Osteoblast (primary cell): ENCODE data around the gene FYCO1. TPM values are rescaled to one million over a fixed set of nuclear protein-coding genes. Genes with fewer than 3 reads are reported as not detected.

ENCODE experiments used
- DNase-seq: peaks from one replicate; pipeline ENCODE4 v3.0.0; 2011; ENCODE audit warnings: low spot score, mixed read lengths; ENCODE audit not compliant: insufficient read length; ENCODE audit errors: missing footprints
- H2AFZ ChIP-seq: 2 replicates; pipeline ENCODE4 v1.6.0; 2011; ENCODE audit warnings: mild to moderate bottlenecking, low read length
- H3K27ac ChIP-seq: 2 replicates; pipeline ENCODE4 v1.5.1; 2011; ENCODE audit warnings: mild to moderate bottlenecking, low read depth, low read length, moderate library complexity
- H3K27me3 ChIP-seq: 2 replicates; pipeline ENCODE4 v1.6.0; 2012; ENCODE audit warnings: mild to moderate bottlenecking, control low read depth, inconsistent platforms, low read length, moderate library complexity; ENCODE audit not compliant: insufficient read depth
- H3K36me3 ChIP-seq: 2 replicates; pipeline ENCODE4 v1.5.1; 2011; ENCODE audit warnings: mild to moderate bottlenecking, low read length, control low read depth, moderate library complexity; ENCODE audit not compliant: insufficient read depth
- H3K4me1 ChIP-seq: 2 replicates; pipeline ENCODE4 v1.5.1; 2011; ENCODE audit warnings: mild to moderate bottlenecking, low read length, control low read depth, moderate library complexity; ENCODE audit not compliant: insufficient read depth
- H3K4me2 ChIP-seq: 2 replicates; pipeline ENCODE4 v1.6.0; 2011; ENCODE audit warnings: mild to moderate bottlenecking, low read length; ENCODE audit not compliant: insufficient read depth
- H3K4me3 ChIP-seq: fragments of 200-600 bp; sonication (generic); 3 replicates; pipeline ENCODE4 v1.5.1; 2012; ENCODE audit warnings: mild to moderate bottlenecking, low read length, inconsistent platforms; ENCODE audit not compliant: insufficient read depth
- H3K79me2 ChIP-seq: 2 replicates; pipeline ENCODE4 v1.6.0; 2012; ENCODE audit warnings: mild to moderate bottlenecking, low read length, control low read depth, inconsistent platforms; ENCODE audit not compliant: insufficient read depth
- H3K9me3 ChIP-seq: 2 replicates; pipeline ENCODE4 v1.5.1; 2011; ENCODE audit warnings: low read depth, low read length, control low read depth
- H4K20me1 ChIP-seq: 2 replicates; pipeline ENCODE4 v1.6.0; 2012; ENCODE audit warnings: mild to moderate bottlenecking, low read length, control low read depth; ENCODE audit not compliant: insufficient read depth
- total RNA-seq: library from RNA; depleted of rRNA; stranded (reverse); fragments of >200 nt; gene quantifications from 2 replicates; pipeline ENCODE4 v1.2.3, GENCODE V29; 2012
- TF ChIP-seq, protein P1 (sequence below): IDR thresholded peaks from 2 replicates; pipeline ENCODE4 v1.5.1; 2011; ENCODE audit warnings: mild to moderate bottlenecking, low read depth, low read length, moderate library complexity; ENCODE audit errors: extremely low read depth

FYCO1 gene
- total RNA-seq, 1 donor, result 25.0 TPM

DNA sequence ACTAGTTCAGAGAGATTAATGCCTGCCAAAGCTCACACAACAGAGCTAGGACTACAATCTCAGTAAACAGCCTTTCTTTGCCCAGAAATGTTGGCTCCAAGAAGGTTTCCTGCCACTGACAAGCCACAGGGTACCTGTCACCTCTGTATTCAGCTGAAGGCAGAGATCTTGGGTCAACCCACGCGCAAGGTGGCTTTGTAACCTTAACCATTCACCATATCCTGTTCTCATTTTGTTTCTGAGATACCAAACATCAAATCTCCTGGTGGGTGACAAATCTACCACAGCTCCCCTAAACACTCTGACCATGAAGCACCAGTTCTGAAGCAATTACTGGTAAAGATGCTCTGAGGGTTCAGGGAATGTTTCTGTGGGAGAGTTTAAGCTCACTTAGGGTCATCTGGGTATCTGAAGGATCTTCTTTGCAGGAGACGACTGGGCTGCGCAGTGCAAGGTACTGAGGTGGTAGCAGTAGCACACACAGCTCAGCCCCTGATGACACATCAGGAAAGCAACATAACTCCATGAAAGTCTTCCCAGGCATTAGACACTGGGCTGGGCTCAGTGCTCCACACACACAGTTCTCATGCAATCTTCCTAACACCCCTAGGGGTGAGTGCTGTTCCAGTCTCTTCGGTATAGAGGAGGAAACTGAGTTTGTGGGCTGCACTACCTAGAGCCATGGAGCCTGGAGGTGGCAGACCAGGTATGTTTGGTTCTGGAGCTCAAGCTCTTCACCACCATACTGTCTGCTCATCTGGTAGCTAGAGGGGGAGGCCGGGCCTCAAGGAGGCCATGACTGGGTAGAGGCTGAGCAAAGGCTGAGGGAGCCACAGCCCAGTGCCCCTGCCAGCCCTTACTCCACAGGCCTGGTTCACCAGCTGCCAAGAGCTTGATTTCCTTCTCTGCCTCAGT is 44.7 kb downstream of the FYCO1 start:
- Histone ChIP-seq H3K4me3 (no peak overlapping the region), H3K9me3 (no peaks in the 10 kb centered on the region), H3K4me1 (peaks cover 28% of the 10 kb centered on the region), H3K36me3 (peaks cover 58% of the 10 kb centered on the region), H3K27me3 (no peaks in the 10 kb centered on the region), H2AFZ (no peak overlapping the region), H3K27ac (no peak overlapping the region), H3K4me2 (no peak overlapping the region), H3K79me2 (no peaks in the 10 kb centered on the region), H4K20me1 (peaks cover 20% of the 10 kb centered on the region)
- DNase-seq, result no peak
- TF ChIP-seq, protein P1, sequence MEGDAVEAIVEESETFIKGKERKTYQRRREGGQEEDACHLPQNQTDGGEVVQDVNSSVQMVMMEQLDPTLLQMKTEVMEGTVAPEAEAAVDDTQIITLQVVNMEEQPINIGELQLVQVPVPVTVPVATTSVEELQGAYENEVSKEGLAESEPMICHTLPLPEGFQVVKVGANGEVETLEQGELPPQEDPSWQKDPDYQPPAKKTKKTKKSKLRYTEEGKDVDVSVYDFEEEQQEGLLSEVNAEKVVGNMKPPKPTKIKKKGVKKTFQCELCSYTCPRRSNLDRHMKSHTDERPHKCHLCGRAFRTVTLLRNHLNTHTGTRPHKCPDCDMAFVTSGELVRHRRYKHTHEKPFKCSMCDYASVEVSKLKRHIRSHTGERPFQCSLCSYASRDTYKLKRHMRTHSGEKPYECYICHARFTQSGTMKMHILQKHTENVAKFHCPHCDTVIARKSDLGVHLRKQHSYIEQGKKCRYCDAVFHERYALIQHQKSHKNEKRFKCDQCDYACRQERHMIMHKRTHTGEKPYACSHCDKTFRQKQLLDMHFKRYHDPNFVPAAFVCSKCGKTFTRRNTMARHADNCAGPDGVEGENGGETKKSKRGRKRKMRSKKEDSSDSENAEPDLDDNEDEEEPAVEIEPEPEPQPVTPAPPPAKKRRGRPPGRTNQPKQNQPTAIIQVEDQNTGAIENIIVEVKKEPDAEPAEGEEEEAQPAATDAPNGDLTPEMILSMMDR, result no peak

DNA sequence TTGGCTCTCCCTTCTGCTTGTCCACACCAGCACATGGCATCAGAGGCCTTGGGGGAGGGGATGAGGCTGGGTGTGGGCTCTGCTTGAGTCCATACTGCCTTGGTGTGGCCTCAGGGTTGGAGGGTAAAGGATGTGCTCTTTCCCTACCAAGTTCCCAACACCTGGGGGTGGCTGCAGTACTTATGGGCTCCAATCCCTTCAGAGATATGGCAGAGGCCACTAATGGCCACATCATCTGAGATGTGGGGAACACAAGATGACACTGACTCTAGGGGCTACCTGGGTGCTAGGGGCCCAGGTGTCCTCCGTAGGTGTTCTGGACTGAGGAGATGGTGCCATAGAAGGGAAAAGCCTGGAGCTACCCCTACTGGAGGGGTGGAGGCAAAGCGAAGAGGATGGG is 45.5 kb downstream of the FYCO1 start:
- no peaks in the 10 kb centered on the region for H3K79me2 ChIP-seq
- no peak overlapping the region for H2AFZ ChIP-seq

DNA sequence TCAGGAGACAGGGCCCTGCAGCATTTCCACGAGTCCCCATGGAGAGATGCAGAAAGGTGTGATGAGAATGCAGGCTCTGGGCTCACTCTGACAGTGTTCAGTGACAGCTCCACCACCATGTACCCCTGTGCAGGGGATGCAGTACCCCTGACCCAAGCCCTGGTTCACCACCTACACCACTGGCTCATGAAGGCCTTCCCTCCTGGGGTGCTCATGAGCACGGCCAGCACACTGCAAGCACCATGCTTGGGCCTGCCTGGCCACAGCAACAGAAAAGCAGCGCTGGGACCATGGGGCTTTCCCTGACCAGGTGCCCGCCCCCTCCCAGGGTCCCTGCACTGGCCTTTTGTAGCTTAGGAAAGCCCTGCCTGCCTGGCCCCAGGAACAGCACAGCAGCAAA is 46.2 kb downstream of the FYCO1 start:
- Histone ChIP-seq H3K4me3 (no peak overlapping the region), H3K4me2 (no peak overlapping the region), H3K9me3 (no peaks in the 10 kb centered on the region), H3K4me1 (peaks cover 28% of the 10 kb centered on the region), H3K27me3 (no peaks in the 10 kb centered on the region), H2AFZ (no peak overlapping the region), H3K79me2 (no peaks in the 10 kb centered on the region), H4K20me1 (peaks cover 26% of the 10 kb centered on the region), H3K27ac (no peak overlapping the region), H3K36me3 (peaks cover 43% of the 10 kb centered on the region)
- TF ChIP-seq, protein P1, result no peak
- DNase-seq, result no peak

More for the DNA sequence above, 45.5 kb downstream of the FYCO1 start:
- Histone ChIP-seq H3K4me2 (no peak overlapping the region), H4K20me1 (peaks cover 21% of the 10 kb centered on the region), H3K9me3 (no peaks in the 10 kb centered on the region), H3K4me1 (peaks cover 28% of the 10 kb centered on the region), H3K27ac (no peak overlapping the region), H3K4me3 (no peak overlapping the region), H3K27me3 (no peaks in the 10 kb centered on the region), H3K36me3 (peaks cover 50% of the 10 kb centered on the region)
- DNase-seq, result no peak
- TF ChIP-seq, protein P1, result no peak

DNA sequence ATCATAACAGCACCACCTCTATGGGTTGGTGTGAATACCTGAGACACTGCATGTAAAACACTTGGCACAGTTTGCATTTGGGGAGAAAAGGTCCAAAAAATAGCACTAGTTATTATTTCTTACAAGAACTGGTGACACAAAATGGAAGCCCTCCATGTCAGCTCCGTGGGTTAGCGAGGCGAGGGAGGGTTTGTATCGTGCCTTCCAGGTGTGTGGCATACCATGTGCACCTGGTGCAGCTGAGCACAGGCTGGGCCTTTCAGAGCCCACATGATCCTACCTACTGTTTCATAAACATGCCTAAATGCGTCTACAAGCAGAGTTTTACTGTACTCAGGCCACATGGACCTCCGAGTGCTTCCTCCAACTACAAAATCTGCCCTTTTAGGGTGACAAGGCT is 46.7 kb downstream of the FYCO1 start:
- no peaks in the 10 kb centered on the region for H3K9me3 ChIP-seq
- DNase-seq, result no peak
- peaks cover 28% of the 10 kb centered on the region for H3K4me1 ChIP-seq
- no peak overlapping the region for H2AFZ ChIP-seq
- H3K27ac ChIP-seq, result peak overlapping the region; percentile 1
- H3K4me2 ChIP-seq, result peak overlapping the region; percentile 32
- no peaks in the 10 kb centered on the region for H3K79me2 ChIP-seq
- H3K27me3 ChIP-seq, result no peaks in the 10 kb centered on the region
- peaks cover 37% of the 10 kb centered on the region for H3K36me3 ChIP-seq
- TF ChIP-seq, protein P1, result no peak
- no peak overlapping the region for H3K4me3 ChIP-seq
- H4K20me1 ChIP-seq, result peaks cover 26% of the 10 kb centered on the region
